CD4-positive, alpha-beta T cell treated with Interleukin-15 for 4 hours (primary cell): Measurements from ENCODE around the gene CHPF.

ENCODE experiments used
- DNase-seq: peaks from one replicate; pipeline ENCODE4 v3.0.0-alpha.2; 2020; ENCODE audit warnings: low spot score

The CHPF gene

GRCh38 chr2:219543596-219544358 is at the start of gene CHPF, which contains the start of gene TMEM198:
TSS of gene CHPF (minus strand) at chr2:219543809. CDS start at chr2:219543538, 271 bp downstream.
TSS of gene TMEM198 (plus strand) at chr2:219544028. CDS start at chr2:219544728, 700 bp downstream.
- DNase-seq = peak; percentile 94

GRCh38 chr2:219593154-219593553 is 49.5 kb upstream of the CHPF start:
- no peak for DNase-seq

GRCh38 chr2:219592736-219593135 is 49.1 kb upstream of the CHPF start:
- DNase-seq = no peak

GRCh38 chr2:219591091-219591490 is 47.5 kb upstream of the CHPF start:
- no peak for DNase-seq

- no peak for DNase-seq
Observed at GRCh38 chr2:219581346-219581745, 37.7 kb upstream of the CHPF start.

GRCh38 chr2:219578811-219579613 is 35.4 kb upstream of the CHPF start:
- no peak for DNase-seq

- DNase-seq = no peak
Observed at GRCh38 chr2:219576505-219577388, 33.1 kb upstream of the CHPF start.

GRCh38 chr2:219575566-219576504 is 32.2 kb upstream of the CHPF start:
- DNase-seq = no peak

GRCh38 chr2:219574484-219575311 is 31.1 kb upstream of the CHPF start:
- no peak for DNase-seq

GRCh38 chr2:219573166-219573565 is 29.6 kb upstream of the CHPF start:
- no peak for DNase-seq

- no peak for DNase-seq
Observed at GRCh38 chr2:219572237-219573001, 28.8 kb upstream of the CHPF start, which contains the start of gene INHA. TSS of gene INHA (plus strand) at chr2:219572310. CDS start at chr2:219572375, 65 bp downstream.

GRCh38 chr2:219571311-219572236 is 28.0 kb upstream of the CHPF start, which contains the start of gene OBSL1:
TSS of gene OBSL1 (minus strand) at chr2:219571539. CDS start at chr2:219571232, 307 bp downstream.
- DNase-seq = no peak

GRCh38 chr2:219570924-219571310 is 27.3 kb upstream of the CHPF start:
- no peak for DNase-seq

GRCh38 chr2:219570194-219570923 is 26.8 kb upstream of the CHPF start:
- DNase-seq = no peak

- no peak for DNase-seq
Observed at GRCh38 chr2:219569635-219570034, 26.0 kb upstream of the CHPF start.

GRCh38 chr2:219569041-219569440 is 25.4 kb upstream of the CHPF start:
- DNase-seq = no peak

GRCh38 chr2:219567791-219568361 is 24.3 kb upstream of the CHPF start:
- DNase-seq = no peak
